WI38 (cell line): ENCODE results near the gene IGSF11.

ENCODE experiments used
- H3K4me3 ChIP-seq: 2 replicates; pipeline ENCODE4 v1.5.1; 2011; ENCODE audit warnings: low read depth, mild to moderate bottlenecking, control low read depth, low read length
- CTCF ChIP-seq: IDR thresholded peaks from 2 replicates; pipeline ENCODE4 v1.5.1; 2012; ENCODE audit warnings: low read depth, mild to moderate bottlenecking, control low read depth, low read length

IGSF11 gene

GRCh38 chr3:118907909-118908308 is 126.7 kb downstream of the IGSF11 start:
- TF ChIP-seq CTCF = no peak
- H3K4me3 ChIP-seq = no peak overlapping the region

GRCh38 chr3:118900737-118901525 is 133.7 kb downstream of the IGSF11 start:
- TF ChIP-seq CTCF = no peak
- H3K4me3 ChIP-seq = no peak overlapping the region

GRCh38 chr3:118890206-118890605 is 144.4 kb downstream of the IGSF11 start:
- no peak overlapping the region for H3K4me3 ChIP-seq
- TF ChIP-seq CTCF = no peak

- TF ChIP-seq CTCF = no peak
These were observed 145.0 kb downstream of the IGSF11 start for GRCh38 chr3:118889691-118890090.

GRCh38 chr3:118886708-118887107 is 147.9 kb downstream of the IGSF11 start:
- no peak for TF ChIP-seq CTCF
- H3K4me3 ChIP-seq = no peak overlapping the region

More at GRCh38 chr3:118889691-118890090, 145.0 kb downstream of the IGSF11 start:
- H3K4me3 ChIP-seq = no peak overlapping the region

- TF ChIP-seq CTCF = peak; percentile 81
- H3K4me3 ChIP-seq = no peak overlapping the region
These were observed 149.9 kb downstream of the IGSF11 start for GRCh38 chr3:118884748-118885206.

GRCh38 chr3:118882353-118882947 is 152.2 kb downstream of the IGSF11 start:
- TF ChIP-seq CTCF = peak; percentile 59

More at GRCh38 chr3:118882353-118882947, 152.2 kb downstream of the IGSF11 start:
- no peak overlapping the region for H3K4me3 ChIP-seq
